Left renal cortex interstitium (tissue), 4 donors: ENCODE data around the gene KIF20B. TPM values are rescaled to one million over a fixed set of nuclear protein-coding genes. Genes with fewer than 3 reads are reported as not detected.

ENCODE experiments used
- DNase-seq, 4 donors: peaks; one replicate each; pipeline ENCODE4 v3.0.0-alpha.2; 2013; ENCODE audit warnings: low read depth in 4 of 4, low spot score in 2 of 4, missing footprints in 1 of 4
- polyA plus RNA-seq, 4 donors: library from polyadenylated mRNA; unstranded; fragments of 120-200 nt; gene quantifications; one replicate each; pipeline ENCODE4 v1.2.1, GENCODE V29; 2013; ENCODE audit not compliant: insufficient read length in 4 of 4

The KIF20B gene
- polyA plus RNA-seq, 4 donors: 14.2 to 18.6 (median 15.7) TPM

DNA sequence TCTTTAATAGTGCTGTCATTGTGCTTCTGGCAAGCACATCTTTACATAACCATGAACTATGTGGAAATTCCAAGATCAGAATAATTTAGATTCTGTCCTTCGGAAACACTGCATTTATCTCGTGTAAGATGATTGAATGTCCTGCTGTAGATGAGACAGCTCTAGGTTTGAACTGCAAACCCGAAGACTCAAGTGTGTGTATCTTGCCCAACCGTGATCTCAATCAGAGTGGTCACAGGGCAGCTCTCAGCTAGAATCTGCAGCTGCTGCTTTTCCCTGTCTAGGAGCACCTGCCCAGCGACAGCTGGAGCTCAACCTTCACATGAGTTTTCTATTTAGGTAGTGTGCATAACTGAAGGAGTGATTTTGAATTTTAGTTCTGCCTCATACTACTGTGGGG, 17.5 kb upstream of the KIF20B start:
- DNase-seq: no peak

DNA sequence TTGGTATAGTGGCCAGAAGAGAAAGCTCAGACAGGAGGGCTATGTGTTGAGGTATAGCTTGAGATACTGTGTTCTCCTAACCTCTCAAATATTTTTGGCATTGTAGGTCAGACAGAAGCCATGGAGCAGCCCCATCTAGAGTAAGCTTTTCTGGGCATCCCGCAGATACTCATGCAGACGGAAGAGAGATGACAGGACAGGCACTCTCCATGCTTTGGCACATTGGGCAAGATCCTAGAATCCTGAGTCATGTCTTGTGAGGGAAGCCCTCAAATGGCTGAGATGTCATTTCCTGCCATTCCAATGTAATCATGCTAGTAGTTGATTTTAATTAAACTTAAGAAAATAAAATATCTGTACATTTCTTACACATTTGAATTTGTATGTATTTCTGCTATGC, 16.8 kb upstream of the KIF20B start:
- no peak for DNase-seq

DNA sequence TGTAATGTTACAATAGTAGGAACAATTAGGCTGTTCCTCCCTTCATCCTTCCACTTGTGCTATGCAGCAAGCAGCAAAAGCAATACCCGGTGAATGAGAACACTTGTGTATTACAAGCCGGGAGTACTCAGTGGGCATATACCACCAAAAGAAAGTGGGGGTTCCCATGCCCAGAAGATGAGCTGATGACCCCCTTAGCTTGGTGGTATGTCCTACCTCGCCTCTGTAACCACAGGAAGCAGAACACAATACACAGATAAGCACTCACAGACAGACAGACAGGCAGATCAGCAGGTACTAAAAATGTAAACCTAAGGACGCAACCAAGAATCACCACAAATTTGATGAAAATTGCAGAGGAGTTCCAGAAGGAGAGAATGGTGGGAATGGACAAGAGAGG, 15.5 kb upstream of the KIF20B start:
- no peak for DNase-seq

DNA sequence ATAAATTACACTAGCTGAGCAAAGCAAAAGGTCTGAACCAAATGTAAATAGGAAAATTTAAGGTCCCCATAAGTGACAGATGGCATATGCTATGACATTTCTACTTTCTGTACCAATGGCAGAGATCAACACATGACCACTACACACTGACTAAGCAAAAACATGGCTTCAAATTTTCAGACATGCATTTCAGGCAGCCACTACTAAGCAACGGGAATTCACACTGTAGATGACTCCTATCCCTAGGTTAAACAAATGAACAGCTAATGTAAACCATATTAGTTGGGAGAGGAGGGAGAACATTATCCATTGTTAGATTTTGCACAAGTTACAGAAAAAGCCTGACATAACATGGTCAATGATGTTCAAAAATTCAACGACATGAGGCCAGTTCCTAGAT, 11.4 kb upstream of the KIF20B start:
- no peak for DNase-seq

DNA sequence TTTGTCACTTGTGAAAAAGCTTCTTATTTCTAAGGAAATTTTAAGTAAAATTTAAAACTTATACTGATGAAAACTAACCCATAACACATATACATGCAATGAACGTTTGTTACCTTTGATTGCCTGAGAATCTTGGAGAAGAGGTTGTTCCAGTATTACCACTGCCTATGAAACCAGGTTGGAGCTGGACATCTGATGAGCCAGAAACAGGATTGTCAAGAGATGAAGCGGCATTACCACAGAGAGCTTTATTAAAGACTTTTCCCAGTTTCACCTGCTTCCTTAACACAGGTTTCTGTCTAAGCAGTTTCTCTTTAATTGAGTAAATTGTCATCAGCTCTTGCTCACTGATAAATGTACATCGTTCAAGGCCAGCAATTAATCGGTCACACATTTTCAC, 9.0 kb upstream of the KIF20B start:
- DNase-seq: no peak

DNA sequence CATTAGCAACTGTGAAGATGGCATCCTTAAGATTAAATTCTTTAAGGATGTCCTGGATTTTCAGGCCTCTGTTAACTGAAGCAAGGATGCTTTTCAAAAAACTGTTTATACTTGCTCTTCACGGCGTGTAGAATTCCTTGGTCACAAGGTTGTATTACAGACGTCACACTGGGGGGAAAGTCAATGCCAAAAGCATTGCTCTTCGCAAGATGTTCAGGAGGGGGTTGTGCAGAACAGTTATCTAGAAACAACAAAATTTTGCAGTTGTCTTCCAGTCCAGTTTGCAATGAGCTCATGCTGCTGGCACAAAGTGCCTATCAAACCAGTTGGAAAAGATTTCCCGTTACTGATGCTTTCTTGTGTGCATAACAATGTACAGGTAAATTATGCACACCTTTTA, 8.2 kb upstream of the KIF20B start:
- no peak for DNase-seq

- DNase-seq: no peak
These were observed 6.1 kb upstream of the KIF20B start for GRCh38 chr10:89695307-89695706.

- no peak for DNase-seq
These were observed 3.4 kb upstream of the KIF20B start for GRCh38 chr10:89697946-89698345.

DNA sequence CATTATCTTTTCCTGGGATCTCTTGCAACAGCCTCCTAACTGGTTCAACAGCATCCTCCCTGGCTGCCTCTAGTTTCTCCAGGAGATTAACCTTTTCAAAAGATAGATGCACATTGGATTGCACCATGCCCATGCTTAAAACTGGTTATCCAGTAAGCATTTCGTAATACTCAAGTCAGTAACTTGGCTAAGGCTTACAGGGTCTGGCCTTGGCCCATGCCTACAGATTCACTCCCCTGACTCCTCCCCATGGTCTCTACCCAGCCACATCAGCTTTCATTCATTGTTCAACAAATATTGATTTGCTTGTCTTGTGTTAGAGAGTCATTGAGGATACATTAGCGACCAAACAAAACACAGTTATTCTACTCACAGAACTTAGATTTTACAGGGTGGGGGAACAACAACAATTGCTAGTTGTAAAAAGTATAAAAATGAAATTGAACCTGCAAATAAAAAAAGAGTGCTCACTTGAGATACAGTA, 1.8 kb upstream of the KIF20B start:
- no peak for DNase-seq

GRCh38 chr10:89700923-89701241, 508 bp upstream of the KIF20B start:
- DNase-seq: no peak

DNA sequence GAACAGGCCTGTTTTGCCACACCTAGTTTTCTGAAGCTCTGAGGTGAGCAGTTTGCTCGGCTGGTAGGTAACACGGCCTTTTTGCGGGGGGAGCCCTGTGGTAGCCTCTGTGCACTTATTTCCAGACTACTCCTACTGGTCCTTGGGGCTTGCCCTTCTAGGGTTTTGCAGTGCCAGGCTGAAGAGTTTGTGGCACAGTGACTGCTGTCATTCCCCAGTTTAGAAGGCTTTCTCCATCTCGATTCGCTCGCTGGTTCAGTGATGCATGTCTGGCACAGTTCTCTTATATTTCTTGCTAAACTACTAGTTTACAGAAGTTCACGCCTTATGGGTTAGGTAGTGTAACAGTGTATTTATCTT, 711 bp downstream of the KIF20B start:
- peak in 1 of 4 donors; percentile 13 for DNase-seq

DNA sequence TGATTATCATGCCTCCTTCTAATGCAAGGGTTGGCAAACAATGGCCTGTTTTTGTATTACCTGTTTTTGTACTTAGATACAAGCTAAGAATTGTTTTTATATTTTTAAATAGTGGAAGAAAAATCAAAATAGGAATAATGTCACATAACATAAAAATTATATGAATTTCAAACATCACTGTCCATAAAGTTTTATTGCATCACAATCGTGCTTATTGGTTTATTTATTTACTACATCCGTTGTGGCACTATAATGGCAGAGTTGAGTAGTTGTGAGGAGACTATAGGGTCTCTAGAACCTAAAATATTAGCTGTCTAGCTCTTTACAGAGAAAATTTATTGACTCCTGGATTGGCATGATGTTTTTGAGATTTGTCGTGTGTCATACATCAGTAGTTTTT, 4.1 kb downstream of the KIF20B start:
- no peak for DNase-seq

DNA sequence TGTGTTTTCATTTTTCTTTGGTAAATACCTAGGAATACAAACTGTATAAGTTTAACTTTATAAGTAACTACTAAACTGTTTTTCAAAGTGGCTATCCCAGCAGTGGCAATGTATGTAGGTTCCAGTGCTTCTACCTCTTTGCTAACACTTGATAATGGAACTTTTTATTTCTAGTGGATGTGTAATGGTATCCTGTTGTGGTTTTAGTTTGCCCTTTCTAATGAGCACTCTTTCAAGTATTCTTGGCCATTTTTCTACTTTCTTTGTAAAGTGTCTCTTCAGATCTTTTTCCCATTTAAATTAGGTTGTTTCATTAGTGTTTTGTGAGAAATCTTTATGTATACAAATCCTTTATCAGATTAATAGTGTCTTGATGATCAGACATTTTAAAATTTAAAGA, 4.6 kb downstream of the KIF20B start:
- DNase-seq: no peak

- no peak for DNase-seq
These were observed 6.0 kb downstream of the KIF20B start for GRCh38 chr10:89707372-89707771.

- DNase-seq: no peak
These were observed 9.4 kb downstream of the KIF20B start for GRCh38 chr10:89710753-89711152.

DNA sequence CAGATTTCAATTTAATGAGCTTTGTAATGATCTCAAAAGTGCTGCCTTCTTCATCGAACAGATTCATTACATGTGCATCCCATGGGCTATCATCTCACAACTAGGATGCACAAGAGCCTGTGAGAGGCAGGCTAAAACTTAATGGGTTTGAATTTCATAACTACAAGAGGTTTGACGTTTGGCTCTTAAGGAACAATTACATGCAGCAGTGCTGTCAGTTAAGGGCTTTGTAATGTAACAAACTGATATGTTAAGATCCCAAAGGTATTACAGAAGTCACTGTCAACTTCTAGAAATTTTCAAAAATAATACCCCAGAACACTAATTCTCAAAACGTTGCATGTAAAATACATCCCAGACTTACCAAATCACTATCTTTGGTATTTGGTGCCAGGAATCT, 33.2 kb downstream of the KIF20B start:
- DNase-seq: no peak

DNA sequence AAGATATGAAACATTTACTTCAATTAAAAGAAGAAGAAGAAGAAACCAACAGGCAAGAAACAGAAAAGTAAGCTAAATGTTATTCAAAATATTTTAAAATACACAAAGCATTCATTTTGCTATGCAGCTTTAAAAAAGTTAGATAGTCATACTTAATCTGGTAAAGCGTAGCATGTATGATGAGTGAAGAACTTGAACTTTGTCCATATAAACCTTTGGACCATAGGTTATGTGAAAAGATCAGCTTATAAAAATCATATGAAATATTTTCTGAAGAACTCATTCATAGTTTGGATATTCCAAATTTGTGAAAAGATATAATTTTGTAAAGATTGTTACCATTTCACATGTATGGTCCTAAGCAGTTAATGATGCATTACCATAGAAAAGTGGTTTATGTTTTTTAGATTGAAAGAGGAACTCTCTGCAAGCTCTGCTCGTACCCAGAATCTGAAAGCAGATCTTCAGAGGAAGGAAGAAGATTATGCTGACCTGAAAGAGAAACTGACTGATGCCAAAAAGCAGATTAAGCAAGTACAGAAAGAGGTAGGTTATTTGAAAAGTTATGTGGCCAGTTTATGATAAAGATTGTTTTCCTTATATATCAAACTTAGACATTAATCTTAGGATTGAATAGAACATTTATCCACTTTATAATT, 37.3 kb downstream of the KIF20B start:
- DNase-seq: no peak

DNA sequence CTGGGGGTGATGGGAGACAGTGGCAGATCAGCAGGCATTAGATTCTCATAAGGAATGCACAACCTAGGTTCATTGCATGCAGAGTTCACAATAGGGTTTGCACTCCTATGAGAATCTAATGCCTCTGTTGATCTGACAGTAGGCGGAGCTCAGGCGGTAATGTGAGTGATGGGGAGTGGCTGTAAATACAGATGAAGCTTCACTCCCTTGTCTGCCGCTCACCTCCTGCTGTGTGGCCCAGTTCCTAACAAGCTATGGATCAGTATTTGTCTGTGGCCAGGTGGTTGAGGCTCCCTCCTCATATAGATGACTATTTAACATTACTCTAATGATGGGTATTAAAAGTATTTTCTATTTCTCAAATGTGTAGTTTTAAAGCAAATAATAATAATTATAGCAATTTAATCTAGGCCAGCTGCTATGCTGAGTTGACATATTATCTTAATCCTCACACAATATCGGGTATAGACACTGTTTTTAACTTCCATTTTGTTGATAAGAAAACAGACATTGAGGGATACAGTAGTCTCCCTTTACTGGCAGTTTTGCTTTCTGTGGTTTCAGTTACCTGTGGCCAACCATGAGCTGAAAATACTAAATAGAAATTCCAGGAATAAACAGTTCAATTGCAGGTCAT, 39.9 kb downstream of the KIF20B start:
- no peak for DNase-seq

DNA sequence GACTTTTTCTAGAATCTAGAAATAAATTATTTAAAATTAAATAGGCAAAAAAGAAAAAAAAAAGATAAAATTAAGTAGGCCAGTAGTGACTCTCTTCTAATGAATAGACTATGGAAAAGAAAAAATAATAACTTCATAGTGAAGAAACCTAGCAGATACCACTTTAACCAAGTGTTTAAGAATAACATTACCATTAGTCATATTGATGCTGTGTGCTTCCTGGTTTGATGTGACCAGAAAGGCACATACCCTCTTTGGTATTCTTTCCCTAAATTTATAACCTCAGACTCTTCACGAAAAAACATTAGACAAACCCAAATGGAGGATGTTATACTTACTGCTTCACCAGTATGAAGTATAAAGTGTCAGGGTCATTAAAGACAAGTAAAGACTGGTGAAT, 42.6 kb downstream of the KIF20B start:
- no peak for DNase-seq

GRCh38 chr10:89745903-89746302, 44.5 kb downstream of the KIF20B start:
- no peak for DNase-seq

DNA sequence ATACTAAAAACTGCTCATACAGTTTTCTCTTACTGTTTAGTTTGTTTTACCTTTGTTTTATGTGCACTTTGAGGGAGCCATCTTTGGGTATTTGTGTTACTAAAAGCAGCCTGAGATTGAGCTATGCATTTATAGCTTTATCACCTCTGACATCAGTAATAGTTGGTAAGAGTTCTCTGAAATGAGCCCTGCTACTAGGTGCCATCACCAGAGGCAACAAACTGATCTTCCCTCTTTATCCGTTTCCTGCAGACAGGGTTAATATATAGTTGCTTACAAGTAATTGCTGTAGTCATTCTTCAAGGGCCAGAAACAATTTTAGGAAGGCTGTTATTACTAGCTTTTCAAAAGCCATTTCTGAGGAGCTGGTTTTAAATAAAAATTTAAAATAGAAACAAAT, 49.1 kb downstream of the KIF20B start:
- no peak for DNase-seq

DNA sequence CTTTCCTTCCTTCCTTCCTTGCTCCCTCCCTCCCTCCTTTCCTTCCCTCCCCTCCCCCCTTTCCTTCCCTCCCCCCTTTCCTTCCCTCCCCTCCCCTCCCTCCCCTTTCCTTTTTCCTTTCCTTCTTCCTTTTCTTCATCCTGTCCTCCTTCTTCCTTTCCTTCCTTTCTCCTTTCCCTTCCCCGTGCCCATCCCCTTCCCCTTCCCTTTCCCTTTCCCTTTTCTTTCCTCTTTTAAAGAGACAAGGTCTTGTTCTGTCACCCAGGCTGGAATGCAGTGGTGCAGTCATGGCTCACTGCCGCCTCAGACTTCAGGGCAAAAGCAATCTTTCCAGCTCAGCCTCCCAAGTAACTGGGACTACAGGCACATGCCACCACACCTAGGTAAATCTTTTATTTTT, 54.0 kb downstream of the KIF20B start:
- no peak for DNase-seq

DNA sequence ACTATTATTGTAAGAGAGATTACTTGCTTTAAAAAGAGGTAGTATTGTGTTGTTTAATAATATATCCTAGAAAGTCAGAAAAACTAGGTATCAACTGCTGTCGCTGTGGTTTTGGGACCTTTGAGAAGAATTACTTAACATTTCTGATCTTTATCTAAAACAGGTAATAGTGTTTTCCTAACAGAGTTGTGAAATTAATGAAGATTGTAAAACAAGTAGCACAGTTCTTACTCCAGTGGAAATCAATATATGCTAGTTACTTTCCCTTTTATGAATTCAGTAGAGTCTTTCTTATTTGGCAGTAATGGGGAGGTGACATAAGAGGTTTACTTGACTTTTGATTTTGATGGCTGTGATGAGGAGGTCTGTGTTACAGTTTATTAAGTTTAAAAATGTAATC, 58.1 kb downstream of the KIF20B start:
- no peak for DNase-seq
